LoVo (cell line): Measurements from ENCODE around the gene CYP2S1.
"Not testable (repeated sequence)": the region's sequence is repeated elsewhere in the genome, so short reads cannot be mapped to it uniquely, and the experiment has no call there.

Experiments used
- DNase-seq: peaks from one replicate; pipeline ENCODE4 v3.0.0-alpha.2; 2016; ENCODE audit warnings: low spot score

The CYP2S1 gene, protein sequence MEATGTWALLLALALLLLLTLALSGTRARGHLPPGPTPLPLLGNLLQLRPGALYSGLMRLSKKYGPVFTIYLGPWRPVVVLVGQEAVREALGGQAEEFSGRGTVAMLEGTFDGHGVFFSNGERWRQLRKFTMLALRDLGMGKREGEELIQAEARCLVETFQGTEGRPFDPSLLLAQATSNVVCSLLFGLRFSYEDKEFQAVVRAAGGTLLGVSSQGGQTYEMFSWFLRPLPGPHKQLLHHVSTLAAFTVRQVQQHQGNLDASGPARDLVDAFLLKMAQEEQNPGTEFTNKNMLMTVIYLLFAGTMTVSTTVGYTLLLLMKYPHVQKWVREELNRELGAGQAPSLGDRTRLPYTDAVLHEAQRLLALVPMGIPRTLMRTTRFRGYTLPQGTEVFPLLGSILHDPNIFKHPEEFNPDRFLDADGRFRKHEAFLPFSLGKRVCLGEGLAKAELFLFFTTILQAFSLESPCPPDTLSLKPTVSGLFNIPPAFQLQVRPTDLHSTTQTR

DNA sequence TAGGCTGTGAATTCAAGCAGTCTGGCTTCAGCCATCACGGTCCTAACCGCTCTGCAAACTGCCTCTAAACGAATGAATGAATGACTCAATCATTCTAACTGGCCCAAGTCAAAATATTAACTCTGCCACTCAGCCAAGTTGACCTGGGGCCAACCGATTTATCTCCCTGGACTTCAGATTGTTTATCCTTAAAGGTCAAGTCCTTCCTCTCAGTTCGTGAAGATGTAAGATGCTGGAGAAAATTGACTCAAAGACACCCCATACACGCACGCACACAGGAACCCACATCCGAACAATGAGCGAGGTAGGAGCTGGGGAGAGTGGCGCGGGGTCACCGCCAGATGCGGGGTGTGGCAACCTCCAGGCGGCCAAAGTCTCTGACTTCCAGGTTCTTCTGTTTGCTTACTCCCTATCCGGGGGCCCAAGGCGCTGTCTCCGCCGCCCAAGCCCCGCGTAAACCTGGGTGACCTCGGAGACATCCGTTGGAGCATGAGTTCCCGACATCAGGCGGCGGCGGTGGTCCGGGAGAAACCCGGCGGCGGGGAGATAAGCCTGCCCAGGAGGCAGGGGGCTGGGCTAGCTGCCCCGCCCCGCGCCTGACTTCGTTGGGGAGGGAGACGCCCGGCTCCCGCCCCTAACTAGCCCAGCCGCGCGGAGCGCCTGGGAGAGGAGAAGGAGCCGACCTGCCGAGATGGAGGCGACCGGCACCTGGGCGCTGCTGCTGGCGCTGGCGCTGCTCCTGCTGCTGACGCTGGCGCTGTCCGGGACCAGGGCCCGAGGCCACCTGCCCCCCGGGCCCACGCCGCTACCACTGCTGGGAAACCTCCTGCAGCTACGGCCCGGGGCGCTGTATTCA lies at the start of gene CYP2S1:
Gene CYP2S1 (plus strand): TSS at position 646 of the 856 bp plus-strand sequence. CDS start 46 bp downstream, at position 692.
- peak; percentile 71 for DNase-seq

DNA sequence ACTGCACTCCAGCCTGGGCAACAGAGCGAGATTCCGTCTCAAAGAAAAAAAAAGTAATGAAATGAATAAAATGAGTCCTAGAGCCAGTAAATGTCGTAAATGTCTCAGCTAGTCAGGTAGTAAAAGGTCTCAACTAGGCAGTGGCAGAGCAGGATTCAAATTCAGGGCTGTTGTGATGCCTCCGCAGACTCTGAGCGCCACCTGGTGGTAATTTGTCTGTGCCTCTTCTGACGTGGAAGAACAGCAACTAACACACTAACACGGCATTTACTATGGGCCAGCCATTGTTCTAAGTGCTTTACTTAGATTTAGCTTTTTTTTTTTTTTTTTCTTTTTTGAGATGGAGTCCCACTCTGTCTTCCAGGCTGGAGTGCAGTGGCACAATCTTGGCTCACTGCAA lies 48.6 kb upstream of the CYP2S1 start:
- peak; percentile 85 for DNase-seq

DNA sequence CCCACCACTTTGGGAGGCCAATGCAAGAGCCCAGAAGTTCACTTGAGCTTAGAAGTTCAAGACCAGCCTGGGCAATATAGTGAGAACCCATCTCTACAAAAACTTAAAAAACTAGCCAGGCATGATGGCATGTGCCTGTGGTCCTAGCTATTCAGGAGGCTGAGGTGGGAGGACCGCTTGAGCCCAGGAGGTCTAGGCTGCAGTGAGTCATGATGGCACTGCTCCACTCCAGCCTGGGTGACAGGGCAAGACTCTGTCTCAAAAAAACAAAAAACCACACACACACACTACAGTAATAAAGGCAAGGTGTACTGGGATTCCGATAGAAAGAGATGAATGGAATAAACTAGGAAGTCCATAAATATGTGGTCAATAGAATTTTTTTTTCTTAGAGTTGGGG lies 43.2 kb upstream of the CYP2S1 start:
- DNase-seq = no peak

DNA sequence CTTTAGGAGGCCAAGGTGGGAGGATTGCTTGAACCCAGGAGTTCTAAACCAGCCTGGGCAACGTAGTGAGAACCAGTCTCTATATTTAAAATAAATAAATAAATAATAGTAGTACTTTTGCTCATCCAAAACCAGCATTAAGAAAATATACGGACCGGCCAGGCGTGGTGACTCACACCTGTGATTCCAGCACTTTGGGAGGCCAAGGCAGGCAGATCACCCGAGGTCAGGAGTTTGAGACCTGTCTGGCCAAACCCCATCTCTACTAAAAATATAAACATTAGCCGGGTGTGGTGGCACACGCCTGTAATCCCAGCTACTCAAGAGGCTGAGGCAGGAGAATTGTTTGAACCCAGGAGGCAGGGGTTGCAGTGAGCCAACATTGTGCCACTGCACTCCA lies 42.0 kb upstream of the CYP2S1 start:
- DNase-seq = not testable (repeated sequence)

DNA sequence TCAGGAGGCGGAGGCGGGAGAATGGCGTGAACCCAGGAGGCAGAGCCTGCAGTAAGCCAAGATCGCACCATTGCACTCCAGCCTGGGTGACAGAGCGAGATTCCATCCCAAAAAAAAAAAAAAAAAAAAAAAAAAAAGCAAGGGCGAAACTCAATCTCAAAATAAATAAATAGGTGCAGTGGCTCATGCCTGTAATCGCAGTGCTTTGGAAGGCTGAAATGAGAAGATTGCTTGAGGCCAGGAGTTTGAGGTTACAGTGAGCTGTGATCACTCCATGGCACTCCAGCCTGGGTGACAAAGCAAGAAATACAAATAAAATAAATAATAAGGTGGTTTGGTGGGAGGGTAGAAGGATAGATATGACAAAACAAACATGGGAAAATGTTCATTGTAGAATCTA lies 39.0 kb upstream of the CYP2S1 start:
- DNase-seq = no peak

DNA sequence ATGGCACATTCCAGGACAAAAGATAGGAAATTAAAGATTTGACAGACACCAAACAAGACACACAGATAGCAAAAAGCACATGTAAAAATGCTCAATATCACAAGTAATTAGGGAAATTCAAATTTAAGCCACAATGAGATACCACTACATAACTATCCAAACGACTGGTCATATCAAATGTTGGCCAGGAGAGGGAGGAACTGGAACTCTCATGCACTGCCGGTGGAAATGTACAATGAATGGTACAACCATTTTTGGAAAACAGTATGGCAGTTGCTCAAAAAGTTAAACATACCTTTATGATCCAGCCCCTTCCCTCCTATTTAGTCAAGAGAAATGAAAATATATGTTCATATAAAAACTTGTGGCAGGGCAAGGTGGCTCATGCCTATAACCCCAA lies 36.8 kb upstream of the CYP2S1 start:
- DNase-seq = no peak

DNA sequence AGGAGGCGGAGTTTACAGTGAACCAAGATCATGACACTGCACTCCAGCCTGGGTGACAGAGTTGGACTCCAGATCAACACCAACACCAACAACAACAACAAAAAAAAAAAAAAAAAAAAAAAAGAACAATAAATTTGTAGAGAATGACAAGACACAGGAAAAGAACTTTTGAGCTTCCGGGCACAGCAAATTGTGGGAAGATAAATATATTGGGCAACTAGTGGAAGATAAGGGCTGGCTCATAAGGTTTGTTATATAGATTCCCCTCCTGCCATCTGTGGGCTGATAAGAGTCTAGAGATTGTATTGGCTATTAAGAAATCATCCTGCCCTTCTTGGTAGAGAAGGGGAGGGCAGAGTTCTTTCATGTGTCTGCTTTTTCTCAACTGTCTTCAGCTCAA lies 33.1 kb upstream of the CYP2S1 start:
- peak; percentile 42 for DNase-seq

DNA sequence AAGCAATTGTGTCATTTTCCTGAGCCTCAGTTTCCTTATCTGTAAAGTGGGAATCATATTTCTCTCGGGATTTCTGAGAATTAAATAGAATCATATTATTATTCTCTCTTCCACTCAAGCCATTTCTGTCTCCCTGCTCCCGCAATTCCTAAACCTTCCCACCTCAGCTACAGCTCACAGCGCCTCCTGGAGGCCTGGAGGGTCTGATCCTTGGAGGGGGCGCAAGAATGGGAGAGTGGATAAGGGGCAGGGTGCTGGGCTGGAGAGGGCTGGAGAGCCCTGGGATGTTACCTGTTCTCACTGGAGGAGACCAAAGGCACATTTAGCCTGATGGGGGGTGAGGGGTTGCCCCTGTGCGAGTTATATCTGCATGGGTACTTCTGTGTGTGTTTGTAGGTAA lies 31.1 kb upstream of the CYP2S1 start:
- DNase-seq = no peak

DNA sequence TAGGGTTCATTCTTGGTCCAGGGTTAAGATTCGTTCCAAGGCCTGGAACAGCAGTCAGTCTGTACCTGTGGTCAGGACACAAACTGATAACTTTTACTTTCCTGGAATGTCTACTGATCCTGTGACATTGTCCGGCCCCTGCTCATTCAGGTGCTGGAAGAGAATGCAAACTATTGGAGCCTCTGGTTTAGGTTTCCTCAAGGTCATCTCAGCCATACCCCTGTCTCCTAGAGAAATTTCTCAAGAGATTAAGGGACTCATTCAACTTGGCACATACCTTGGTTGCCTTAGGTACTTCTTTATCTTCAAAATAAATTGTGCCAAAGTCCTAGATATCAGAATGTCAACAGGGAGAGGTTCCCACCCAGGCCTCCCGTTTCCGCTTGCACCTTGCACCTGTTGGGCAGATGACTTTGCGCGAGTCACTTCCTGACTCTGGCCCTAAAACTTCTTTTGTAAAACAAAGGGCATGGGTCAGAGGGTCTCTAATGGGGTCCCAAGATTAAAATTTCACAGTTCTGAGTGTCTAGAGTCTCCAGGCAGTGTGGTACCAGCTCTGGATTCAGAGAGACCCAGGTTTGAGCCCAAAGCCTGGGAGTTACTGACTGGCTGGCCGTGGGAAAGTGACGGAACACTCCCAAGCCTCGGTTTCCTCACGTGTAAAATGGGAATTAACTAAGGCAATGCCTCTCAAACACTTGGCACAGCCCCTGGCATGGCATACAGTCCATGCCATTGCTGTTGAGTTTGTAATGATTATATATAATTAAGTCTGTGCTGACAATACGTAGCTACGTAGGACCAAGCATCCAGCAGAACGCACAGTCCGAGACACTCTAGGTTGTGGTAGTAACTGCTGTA lies 25.8 kb upstream of the CYP2S1 start:
- peak; percentile 76 for DNase-seq

DNA sequence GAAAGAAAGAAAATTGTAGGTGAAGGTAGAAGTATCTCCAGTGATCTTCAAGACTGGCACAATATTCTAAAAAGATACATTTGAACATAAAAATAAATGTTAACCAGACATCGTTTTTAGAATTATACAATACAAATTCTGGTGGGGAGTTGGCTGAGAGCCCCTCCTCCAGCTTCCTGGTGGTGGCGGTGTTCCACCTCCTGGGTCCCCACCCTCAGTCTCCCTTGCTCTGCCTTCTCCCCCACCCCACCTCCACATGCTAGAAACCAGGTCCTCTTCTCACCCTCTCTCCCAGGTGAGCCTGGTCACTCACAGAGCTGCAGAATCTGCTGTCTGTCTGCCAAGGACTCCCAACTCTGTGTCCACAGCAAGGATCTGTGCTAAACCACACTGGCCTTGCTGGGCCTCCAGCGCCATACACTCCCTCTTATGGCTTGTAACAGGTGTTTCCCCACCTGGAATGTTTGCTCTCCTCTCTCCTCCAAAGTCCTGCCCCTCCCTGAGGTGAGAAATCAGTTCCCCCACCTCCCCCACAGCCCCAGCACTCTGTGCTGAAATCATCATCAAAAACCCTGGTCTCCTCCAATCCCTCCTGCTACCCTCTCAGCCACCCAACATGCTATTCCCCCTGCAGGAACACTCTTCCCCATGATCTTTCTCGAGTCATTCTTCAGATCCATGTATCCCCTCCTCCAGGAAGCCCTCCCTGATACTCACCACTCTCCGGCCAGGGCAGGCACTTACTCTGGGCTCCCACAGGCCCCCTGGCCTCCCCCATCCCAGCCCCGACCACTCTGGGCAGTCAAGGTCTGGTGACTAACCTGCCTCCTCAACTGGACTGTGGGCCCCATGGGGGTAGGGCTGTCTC lies 20.5 kb upstream of the CYP2S1 start:
- DNase-seq = peak; percentile 20

DNA sequence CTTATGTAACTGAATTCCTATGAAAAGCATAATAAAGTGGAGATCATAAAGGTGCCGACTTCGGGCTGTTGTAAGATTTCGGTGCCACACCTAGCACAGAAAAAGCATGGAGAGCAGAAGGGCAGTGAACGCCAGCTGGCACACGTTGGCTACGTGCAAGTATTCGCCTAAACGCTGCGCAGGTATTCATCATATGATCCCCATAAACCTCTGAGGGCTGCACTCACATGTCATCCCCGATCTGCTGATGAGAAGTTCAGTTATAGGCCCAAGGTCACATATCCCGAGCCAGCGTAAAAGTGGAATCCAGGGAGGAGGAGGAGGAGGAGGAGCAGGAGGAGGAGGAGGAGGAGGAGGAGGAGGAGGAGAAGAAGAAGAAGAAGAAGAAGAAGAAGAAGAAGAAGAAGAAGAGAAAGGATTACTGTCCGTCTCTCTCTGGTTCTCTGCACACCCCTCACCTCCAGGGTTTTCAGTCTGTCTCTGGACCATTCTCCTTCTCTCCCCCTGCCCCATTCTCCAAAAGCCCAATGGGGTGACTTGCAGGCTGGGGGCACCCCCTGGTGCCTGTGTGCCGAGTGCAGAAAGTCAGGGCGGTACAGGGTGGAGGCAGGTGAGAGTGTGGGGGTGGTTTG lies 18.6 kb upstream of the CYP2S1 start:
- peak; percentile 61 for DNase-seq

DNA sequence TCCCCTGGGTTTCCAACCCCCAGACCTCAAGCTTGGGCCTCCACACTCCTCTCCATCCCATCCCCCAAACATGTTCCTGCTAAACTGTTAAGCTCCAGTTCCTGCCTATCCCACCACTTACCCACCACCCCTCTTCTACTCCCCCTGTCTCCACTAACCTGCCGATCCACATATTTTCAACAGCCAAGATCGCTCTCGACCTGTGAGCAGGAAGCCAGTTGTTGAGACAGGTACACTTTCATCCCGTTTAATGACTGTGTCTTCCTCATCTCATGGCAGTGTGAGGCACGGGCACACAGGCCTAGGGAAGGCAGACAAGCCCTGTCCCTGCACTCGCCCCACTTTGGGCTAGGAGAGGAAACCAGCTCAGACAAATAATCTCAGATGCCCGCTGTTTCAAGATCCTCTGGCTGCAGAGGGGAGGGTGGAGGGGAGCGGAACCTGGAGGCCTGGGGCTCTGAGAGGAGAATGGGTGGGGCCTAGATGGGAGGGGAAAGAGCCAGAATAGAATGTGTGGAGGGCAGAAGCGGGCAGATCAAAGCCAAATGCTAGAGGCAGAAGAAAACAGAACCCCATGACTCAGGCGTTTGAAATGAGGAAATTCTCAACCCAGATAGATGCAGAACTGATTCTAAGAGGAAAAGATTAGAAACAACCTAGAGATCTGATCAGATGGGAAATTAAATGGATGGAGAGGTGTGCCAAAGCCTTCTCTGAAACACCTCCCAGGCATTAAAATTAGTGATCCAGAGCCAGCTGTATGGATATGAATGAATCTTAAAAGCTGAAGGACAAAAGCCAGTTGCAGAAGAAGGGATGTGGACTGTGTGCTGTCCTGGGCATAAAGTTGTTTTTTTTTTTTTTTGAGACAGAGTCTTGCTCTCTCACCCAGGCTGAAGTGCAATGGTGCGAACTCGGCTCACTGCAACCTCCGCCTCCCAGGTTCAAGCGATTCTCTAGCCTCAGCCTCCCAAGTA lies 16.9 kb upstream of the CYP2S1 start:
- DNase-seq = peak; percentile 99

DNA sequence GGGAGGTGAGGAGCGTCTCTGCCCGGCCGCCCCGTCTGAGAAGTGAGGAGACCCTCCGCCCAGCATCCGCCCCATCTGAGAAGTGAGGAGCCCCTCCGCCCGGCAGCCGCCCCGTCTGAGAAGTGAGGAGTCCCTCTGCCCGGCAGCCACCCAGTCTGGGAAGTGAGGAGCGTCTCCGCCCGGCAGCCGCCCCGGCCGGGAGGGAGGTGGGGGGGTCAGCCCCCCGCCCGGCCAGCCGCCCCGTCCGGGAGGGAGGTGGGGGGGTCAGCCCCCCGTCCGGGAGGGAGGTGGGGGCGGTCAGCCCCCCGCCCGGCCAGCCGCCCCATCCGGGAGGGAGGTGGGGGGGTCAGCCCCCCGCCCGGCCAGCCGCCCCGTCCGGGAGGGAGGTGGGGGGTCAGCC lies 12.8 kb upstream of the CYP2S1 start:
- not testable (repeated sequence) for DNase-seq

DNA sequence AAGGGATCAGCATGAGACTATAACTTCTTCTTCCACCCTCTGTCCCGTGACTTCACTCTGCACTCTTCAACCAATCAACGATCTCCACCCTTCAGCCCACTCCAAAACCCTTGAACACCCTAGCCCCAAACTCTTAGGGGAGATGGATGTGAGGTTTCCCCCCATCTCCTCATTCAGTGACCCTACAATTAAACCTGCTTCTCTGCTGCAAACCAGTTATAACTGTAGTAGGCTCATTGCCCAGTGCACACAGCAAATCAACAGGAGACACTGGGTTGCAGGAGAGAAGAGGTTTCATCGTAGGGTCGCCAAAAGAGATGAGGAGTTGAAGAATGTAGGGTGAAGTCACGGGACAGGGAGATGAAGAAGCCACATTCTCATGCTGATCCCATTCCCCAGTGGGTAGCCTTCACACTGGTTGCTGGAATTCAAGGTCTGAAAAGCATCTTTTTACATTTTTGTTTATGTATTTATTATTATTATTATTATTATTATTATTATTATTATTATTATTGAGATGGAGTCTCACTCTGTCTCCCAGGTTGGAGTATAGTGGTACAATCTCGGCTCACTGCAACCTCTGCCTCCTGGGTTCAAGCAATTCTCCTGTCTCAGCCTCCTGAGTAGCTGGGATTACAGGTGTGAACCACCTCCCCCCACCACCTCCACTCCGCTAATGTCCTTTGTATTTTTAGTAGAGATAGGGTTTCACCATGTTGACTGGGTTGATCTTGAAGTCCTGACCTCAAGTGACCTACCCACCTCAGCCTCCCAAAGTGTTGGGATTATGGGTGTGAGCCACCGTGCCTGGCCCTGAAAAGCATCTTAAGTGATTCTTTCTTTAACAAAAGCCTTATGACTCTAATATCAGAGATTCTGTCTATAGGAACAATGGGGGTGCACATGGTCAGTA lies 5.8 kb upstream of the CYP2S1 start:
- DNase-seq = no peak

DNA sequence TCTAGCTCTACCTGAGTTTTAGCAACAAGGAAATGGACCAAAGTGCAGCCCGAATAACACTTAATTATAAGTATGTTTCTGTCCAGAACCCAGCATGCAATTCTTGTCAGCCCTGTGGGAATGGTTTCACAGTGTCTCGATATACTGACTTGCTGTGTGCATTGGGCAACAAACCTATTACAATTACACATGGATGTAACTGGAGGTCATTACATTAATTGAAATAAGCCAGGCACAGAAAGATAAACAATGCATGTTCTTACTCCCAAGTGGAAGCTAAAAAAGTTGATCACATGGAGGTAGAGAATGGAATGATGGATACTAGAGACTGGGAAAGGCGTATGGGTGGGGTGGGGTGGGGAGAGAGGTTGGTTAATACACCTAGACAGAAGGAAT lies 5.1 kb upstream of the CYP2S1 start:
- DNase-seq = no peak

DNA sequence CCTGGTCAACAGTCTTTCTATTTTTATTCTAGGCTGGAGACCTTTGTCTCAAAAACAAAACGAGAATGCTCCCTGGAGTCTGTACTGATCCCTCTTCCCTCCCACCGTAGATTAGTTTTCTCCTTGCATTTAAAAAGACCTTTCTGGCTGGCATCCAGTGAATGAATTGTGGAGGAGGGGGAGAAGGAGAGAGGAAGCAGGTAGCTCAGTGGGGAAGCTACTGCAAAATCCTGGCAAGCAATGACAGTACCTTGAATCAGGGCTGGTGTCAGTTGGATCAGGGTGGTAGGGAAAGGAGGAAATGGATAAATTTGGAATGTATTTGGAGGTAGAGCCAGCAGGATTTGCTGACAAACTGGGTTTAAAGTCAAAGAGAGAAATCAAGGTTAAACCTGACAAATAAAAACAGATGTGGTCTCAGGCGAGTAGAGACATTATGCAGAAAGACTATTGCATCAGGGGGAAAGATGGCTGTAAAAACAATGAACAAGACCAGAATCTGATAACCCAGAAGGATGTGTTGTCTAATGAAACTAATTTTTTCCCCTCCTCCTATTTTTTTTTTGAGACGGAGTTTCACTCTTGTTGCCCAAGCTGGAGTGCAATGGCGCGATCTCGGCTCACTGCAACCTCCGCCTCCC lies 3.5 kb upstream of the CYP2S1 start:
- DNase-seq = no peak

DNA sequence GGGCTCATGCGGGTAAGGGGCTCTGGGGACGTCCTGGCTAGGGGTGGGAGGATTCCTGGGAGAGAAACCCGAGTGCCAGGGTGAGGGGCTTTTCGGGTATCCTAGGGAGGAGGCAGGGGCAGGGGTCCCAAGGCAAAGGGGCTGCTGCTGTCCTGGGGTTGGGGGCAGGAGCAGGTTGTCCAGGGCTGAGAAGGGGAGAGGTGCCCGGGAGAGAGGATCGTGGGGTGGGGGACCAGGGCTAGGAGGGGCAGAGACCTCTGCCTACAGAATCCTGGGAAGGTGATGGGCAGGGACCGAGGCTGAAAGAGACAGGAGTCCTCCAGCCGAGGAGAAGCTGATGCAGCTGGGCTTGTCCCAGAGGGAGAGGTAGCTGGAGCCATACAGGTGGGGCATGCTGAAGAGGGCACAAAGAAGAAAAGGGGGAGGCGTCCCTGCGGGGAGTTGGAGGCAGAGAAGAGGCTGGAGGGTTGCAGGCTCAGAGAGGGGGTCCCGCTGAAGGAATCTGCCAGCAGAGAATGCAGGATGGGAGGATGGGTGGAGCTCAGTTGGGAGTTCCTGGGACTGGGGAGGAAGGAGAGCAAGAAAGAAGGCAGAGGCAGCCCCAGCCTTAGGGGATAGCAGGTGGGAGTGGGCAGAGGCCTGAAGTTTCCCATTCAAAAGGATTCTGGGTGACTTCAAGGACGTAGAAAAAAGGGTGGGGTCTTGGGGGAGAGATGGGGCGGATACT lies 574 bp downstream of the CYP2S1 start:
- DNase-seq = no peak
